B cell (primary cell): ENCODE results near the gene ZKSCAN7.

Experiments
- CTCF ChIP-seq: fragments of 200-600 bp; IDR thresholded peaks from one replicate; pipeline ENCODE4 v1.8.0; 2022; ENCODE audit warnings: antibody characterized with exemption, mild to moderate bottlenecking
- EZH2 ChIP-seq: IDR thresholded peaks from 2 replicates; pipeline ENCODE4 v1.6.1; 2012; ENCODE audit warnings: borderline replicate concordance, low read depth, mild to moderate bottlenecking, moderate library complexity, low read length; ENCODE audit not compliant: insufficient read depth, poor library complexity, severe bottlenecking

- no peak for TF ChIP-seq CTCF
- no peak for TF ChIP-seq EZH2
Observed at GRCh38 chr3:44561076-44561475, 6.1 kb downstream of the ZKSCAN7 start.
